MG63 (cell line): ENCODE measurements around the gene TSPO. TPM values are rescaled to one million over a fixed set of nuclear protein-coding genes. Genes with fewer than 3 reads are reported as not detected.
A peak's percentile ranks its signal among the peaks of the same experiment; 100 is the strongest.
"Not testable (repeated sequence)": the region's sequence is repeated elsewhere in the genome, so short reads cannot be mapped to it uniquely, and the experiment has no call there.

Experiments
- DNase-seq: peaks from one replicate; pipeline ENCODE4 v3.0.0-alpha.2; 2020
- H3K27me3 ChIP-seq: fragments of 250-450 bp; sonication (Bioruptor Pico); 2 replicates; pipeline ENCODE4 v1.5.1; 2020; ENCODE audit warnings: mild to moderate bottlenecking, moderate library complexity
- H3K36me3 ChIP-seq: fragments of 250-450 bp; sonication (Bioruptor Pico); 2 replicates; pipeline ENCODE4 v1.5.1; 2020; ENCODE audit warnings: mild to moderate bottlenecking, moderate library complexity
- H3K4me3 ChIP-seq: fragments of 250-450 bp; sonication (Bioruptor Pico); 2 replicates; pipeline ENCODE4 v1.5.1; 2020; ENCODE audit warnings: mild to moderate bottlenecking, moderate library complexity
- H3K9me3 ChIP-seq: fragments of 250-450 bp; sonication (Bioruptor Pico); 2 replicates; pipeline ENCODE4 v1.5.1; 2020; ENCODE audit warnings: mild to moderate bottlenecking, moderate library complexity
- total RNA-seq: library from RNA; depleted of rRNA; stranded (reverse); fragments of >200 nt; shearing (Covaris generic); gene quantifications from 2 replicates; pipeline ENCODE4 v1.2.3, GENCODE V29; 2014; ENCODE audit warnings: low replicate concordance

The TSPO gene
- total RNA-seq, 1 experiment from 2014 or later, result 558 TPM

DNA sequence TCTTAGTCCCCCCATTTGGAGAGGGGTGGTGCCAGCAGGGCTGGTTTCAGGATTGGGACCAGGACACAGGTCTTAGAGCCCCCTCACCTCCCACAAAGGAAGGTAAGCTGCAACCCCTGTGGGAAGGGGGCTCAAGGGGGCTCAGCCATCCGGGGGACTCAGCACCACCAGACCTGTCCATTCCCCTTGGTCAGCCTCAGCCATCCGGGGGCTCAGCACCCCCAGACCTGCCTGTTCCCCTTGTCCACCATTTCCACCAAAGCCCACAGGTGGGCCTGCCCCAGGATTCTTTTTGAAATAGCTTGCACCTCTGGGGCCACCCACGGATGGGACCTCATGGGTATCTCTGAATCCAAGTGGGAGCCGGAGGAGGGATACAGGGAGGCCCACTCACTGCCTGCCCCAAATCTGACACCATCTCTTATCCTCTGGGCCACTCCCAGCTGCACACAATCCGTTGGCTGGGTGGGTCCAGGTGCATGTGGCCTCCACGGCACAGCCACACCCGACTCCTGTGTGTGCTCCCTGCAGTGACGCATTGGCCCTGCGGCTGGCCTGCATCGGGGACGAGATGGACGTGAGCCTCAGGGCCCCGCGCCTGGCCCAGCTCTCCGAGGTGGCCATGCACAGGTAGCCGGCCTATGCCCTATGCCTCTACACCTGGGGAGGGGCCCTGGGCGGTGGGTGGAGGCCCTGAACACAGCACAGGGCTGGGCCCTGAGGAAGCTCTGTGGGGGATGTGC, 24.0 kb upstream of the TSPO start:
- H3K36me3 ChIP-seq, result no peaks in the 10 kb centered on the region; the same call in 1 of the 2 replicates
- H3K9me3 ChIP-seq, result no peaks in the 10 kb centered on the region
- DNase-seq, result no peak
- H3K27me3 ChIP-seq, result no peaks in the 10 kb centered on the region
- no peak overlapping the region for H3K4me3 ChIP-seq

DNA sequence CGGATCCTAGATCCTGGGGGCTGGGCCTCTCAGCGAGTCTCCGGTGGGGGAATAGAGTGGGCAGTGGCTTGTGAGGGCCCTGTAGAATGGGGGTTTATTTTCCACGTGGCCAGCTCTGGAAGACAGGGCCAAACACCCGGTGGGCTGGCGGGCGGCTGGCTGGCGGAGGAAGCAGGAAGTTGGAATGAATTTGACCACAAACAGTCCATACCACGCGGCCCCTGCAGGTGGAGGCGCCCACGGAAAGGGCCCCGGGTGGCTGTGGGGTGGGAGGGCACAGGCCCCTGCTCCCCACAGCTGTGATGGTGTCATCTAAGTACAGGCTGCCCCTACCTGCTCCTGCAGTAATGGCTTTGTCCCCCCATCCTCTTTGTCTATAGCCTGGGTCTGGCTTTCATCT, 23.2 kb upstream of the TSPO start:
- H3K27me3 ChIP-seq, result no peaks in the 10 kb centered on the region
- DNase-seq, result no peak
- H3K36me3 ChIP-seq, result peaks cover 5% of the 10 kb centered on the region; the same call in 1 of the 2 replicates
- no peaks in the 10 kb centered on the region for H3K9me3 ChIP-seq
- no peak overlapping the region for H3K4me3 ChIP-seq

DNA sequence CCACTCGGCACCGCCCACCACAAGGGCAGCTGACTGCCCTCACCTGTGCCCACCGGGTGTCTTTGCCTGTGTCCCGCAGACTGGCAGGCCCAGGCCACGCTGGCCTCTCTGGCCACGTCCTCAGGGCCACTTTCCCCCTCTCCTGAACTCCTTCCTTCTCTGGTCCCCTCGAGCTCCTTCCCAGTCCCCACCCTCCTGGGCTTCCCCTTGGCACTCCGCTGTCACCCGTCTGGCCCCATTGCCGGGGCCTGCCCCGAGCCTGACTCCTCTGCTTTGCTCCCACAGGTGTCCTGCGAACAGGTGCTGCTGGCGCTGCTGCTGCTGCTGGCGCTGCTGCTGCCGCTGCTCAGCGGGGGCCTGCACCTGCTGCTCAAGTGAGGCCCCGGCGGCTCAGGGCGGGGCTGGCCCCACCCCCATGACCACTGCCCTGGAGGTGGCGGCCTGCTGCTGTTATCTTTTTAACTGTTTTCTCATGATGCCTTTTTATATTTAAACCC, 22.4 kb upstream of the TSPO start:
- no peak overlapping the region for H3K4me3 ChIP-seq
- DNase-seq, result no peak
- no peaks in the 10 kb centered on the region for H3K27me3 ChIP-seq
- no peaks in the 10 kb centered on the region for H3K9me3 ChIP-seq
- H3K36me3 ChIP-seq, result peaks cover 5% of the 10 kb centered on the region; the same call in 1 of the 2 replicates

- H3K36me3 ChIP-seq, result peaks cover 12% of the 10 kb centered on the region
- H3K9me3 ChIP-seq, result no peaks in the 10 kb centered on the region
- H3K27me3 ChIP-seq, result no peaks in the 10 kb centered on the region
- no peak overlapping the region for H3K4me3 ChIP-seq
- DNase-seq, result no peak
Observed at GRCh38 chr22:43129426-43130425, 21.6 kb upstream of the TSPO start.

DNA sequence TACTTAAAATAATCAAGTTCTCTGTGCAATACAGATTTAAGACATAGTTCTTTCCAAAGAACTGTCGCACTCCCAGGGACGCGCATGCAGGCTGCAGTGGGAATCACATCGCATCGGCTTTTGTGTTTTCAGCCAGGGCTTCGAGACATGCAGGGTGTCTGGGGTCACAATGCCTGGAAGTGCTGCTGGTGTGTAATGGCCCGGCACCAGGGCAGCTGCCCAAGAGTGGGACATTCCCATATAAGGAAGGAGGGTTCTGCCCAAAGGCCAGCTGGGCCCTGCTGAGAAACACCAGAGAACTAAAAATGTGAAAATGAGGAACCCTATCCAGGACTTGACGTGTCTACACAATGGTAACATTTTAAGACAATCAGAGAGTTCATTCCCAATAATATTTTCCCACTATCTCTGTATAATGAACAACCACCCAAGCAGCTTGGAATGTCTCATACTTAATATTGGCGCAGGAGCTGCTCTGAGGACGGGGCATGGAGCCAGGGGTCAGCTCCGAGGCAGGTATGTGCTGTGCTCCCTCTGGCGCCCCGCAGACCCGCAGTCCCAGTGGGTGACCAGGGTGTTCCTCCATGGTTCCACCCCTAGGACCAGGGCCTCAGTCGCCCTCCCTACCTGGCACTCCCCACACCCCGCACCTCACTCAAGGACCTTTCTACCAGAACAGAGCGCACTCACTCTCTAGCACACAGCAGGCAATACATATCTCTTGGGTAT, 19.4 kb upstream of the TSPO start:
- Histone ChIP-seq H3K9me3 (no peaks in the 10 kb centered on the region), H3K4me3 (no peak overlapping the region), H3K27me3 (no peaks in the 10 kb centered on the region), H3K36me3 (peaks cover 25% of the 10 kb centered on the region)
- no peak for DNase-seq

DNA sequence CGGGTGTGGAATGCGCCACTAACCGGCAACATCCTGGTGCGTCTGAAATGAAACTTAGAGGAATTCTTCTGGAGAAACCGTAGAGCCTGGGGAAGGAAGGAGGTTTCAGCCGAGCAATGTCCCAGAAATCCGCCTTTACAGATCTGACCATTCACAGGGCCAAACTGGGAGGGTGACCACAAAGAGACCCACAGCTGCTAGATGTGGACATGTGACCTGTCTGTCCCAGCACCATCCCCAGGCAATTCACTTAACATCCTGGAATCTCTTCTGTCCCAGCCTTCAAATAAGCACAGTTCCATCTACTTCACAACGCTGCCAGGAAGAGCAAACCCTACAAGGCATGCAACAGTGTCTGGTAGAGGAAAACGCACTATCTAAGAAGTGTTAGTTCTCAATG, 18.0 kb upstream of the TSPO start:
- H3K27me3 ChIP-seq, result no peaks in the 10 kb centered on the region
- no peak overlapping the region for H3K4me3 ChIP-seq
- H3K9me3 ChIP-seq, result no peaks in the 10 kb centered on the region
- DNase-seq, result no peak
- H3K36me3 ChIP-seq, result peaks cover 34% of the 10 kb centered on the region

GRCh38 chr22:43134553-43134952, 16.8 kb upstream of the TSPO start:
- Histone ChIP-seq H3K27me3 (no peaks in the 10 kb centered on the region), H3K36me3 (peaks cover 39% of the 10 kb centered on the region), H3K4me3 (no peak overlapping the region), H3K9me3 (no peaks in the 10 kb centered on the region)
- DNase-seq, result no peak

DNA sequence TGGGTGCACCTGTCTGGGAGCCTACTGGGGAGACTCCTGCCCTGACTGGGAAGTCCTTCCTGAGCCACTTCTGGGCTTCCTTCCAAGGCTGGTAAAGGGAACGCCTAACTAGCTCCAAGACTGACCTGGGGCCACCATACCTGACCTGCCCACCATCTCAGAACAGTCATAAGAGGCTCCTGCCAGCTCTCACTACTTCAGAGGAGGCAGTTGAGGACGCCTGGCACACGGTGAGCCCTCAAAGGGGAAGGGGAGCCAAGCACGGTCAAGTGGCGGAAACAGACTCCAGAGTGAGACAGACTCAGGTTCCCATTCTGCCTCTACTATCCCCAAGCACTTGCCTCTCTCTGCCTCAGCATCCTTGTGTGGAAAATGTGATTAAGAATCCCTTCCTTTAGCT, 15.8 kb upstream of the TSPO start:
- Histone ChIP-seq H3K36me3 (peaks cover 50% of the 10 kb centered on the region), H3K4me3 (no peak overlapping the region), H3K27me3 (no peaks in the 10 kb centered on the region), H3K9me3 (no peaks in the 10 kb centered on the region)
- no peak for DNase-seq

- no peak for DNase-seq
- Histone ChIP-seq H3K4me3 (no peak overlapping the region), H3K9me3 (no peaks in the 10 kb centered on the region), H3K36me3 (peaks cover 56% of the 10 kb centered on the region), H3K27me3 (no peaks in the 10 kb centered on the region)
Observed at GRCh38 chr22:43136255-43136654, 15.1 kb upstream of the TSPO start.

GRCh38 chr22:43136801-43137200, 14.6 kb upstream of the TSPO start:
- no peaks in the 10 kb centered on the region for H3K9me3 ChIP-seq
- DNase-seq, result no peak
- H3K27me3 ChIP-seq, result no peaks in the 10 kb centered on the region
- peaks cover 56% of the 10 kb centered on the region for H3K36me3 ChIP-seq
- no peak overlapping the region for H3K4me3 ChIP-seq

- Histone ChIP-seq H3K36me3 (peaks cover 28% of the 10 kb centered on the region), H3K4me3 (peak within 1 kb of the TSS; percentile 85), H3K9me3 (no peaks in the 10 kb centered on the region), H3K27me3 (no peaks in the 10 kb centered on the region)
- DNase-seq, result peak; percentile 85
Observed at GRCh38 chr22:43142880-43143562, 8.3 kb upstream of the TSPO start, which contains the start of gene MCAT. Gene MCAT (minus strand): TSS chr22:43143398. CDS start chr22:43143348, 50 bp downstream.

GRCh38 chr22:43144949-43145348, 6.4 kb upstream of the TSPO start:
- H3K9me3 ChIP-seq, result no peaks in the 10 kb centered on the region
- H3K27me3 ChIP-seq, result no peaks in the 10 kb centered on the region
- H3K4me3 ChIP-seq, result no peak overlapping the region
- peaks cover 15% of the 10 kb centered on the region for H3K36me3 ChIP-seq
- DNase-seq, result no peak

DNA sequence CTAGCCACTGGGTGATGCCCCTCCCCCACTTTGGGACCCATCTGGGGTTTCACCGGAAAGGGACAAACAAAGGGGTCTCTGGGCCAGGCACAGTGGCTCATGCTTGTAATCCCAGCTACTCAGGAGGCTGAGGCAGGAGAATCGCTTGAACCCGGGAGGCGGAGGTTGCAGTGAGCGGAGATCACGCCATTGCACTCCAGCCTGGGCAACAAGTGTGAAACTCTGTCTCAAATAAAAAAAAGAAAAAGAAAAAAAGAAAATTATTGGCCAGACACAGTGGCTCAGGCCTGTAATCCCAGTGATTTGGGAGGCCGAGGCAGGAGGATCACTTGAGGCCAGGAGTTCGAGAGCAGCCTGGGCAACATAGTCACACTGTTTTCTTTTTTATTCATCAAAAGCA, 6.0 kb upstream of the TSPO start:
- peaks cover 11% of the 10 kb centered on the region for H3K36me3 ChIP-seq

GRCh38 chr22:43146332-43146731, 5.0 kb upstream of the TSPO start:
- H3K9me3 ChIP-seq, H3K27me3 ChIP-seq: not testable (repeated sequence)

More for the DNA sequence above, 6.0 kb upstream of the TSPO start:
- not testable (repeated sequence) for H3K27me3 ChIP-seq, DNase-seq, H3K4me3 ChIP-seq, H3K9me3 ChIP-seq

DNA sequence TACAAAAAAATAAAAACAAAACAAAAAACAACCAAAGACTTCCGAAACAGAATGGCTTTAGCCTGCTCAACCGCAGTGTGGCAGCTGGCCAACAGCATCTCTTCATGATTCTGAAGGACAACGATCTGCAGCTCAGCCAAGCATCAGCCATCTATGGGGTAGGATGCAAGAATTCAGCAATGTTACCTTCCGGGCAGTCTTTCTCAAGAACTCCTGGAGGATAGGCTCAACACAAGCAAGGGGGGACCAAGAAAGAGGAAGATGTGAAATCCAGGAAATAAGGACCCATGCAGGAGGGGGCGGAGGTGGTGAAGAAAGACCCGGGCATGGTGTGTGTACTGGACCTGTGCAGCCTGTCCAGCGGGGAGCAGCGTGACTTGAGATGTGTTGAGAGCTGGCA, 3.5 kb upstream of the TSPO start:
- peaks cover 6% of the 10 kb centered on the region; the same call in 1 of the 2 replicates for H3K36me3 ChIP-seq
- H3K9me3 ChIP-seq, result no peaks in the 10 kb centered on the region
- H3K4me3 ChIP-seq, result no peak overlapping the region
- DNase-seq, result no peak
- no peaks in the 10 kb centered on the region for H3K27me3 ChIP-seq

More at GRCh38 chr22:43146332-43146731, 5.0 kb upstream of the TSPO start:
- DNase-seq, H3K36me3 ChIP-seq, H3K4me3 ChIP-seq: not testable (repeated sequence)

DNA sequence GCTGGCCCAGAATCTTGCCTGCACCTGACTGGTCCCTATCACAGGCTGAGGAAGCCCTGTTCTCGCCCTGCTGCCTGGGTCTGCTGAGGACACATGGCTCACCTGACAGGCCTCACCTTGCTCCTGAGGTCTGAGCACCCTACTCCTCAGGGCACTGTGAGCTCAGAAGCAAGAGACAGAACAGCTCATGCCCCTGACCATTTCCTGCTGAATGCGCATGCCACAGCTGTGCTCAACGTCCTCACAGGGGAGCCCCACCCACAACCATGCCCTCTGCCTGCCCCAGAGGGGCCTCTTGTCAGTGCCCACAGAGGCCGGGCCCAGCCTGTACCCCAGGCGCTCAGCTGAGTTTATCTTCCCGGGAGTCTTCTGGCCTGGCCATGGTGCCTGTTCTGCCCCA, 2.8 kb upstream of the TSPO start:
- Histone ChIP-seq H3K27me3 (no peaks in the 10 kb centered on the region), H3K4me3 (no peak overlapping the region), H3K9me3 (no peaks in the 10 kb centered on the region), H3K36me3 (peaks cover 4% of the 10 kb centered on the region; the same call in 1 of the 2 replicates)
- DNase-seq, result no peak
